ENCODE data around the gene SNTB2. TPM values are rescaled to one million over a fixed set of nuclear protein-coding genes. Genes with fewer than 3 reads are reported as not detected.
"Not testable (repeated sequence)": the region's sequence is repeated elsewhere in the genome, so short reads cannot be mapped to it uniquely, and the experiment has no call there.

SNTB2 gene
- total RNA-seq, 1 experiment from 2014 or later = 15.1 TPM

GRCh38 chr16:69285240-69285639 lies 98.3 kb downstream of the SNTB2 start:
- DNase-seq (ENCODE audit: low spot score) = no peak

GRCh38 chr16:69286941-69287713 lies 100.2 kb downstream of the SNTB2 start:
- peak; percentile 33 for DNase-seq (ENCODE audit: low spot score)

GRCh38 chr16:69291657-69292056 lies 104.7 kb downstream of the SNTB2 start:
- not testable (repeated sequence) for DNase-seq (ENCODE audit: low spot score)

- DNase-seq (ENCODE audit: low spot score) = no peak
These were observed 106.4 kb downstream of the SNTB2 start for GRCh38 chr16:69293401-69293800.

GRCh38 chr16:69294051-69294450 lies 107.1 kb downstream of the SNTB2 start:
- DNase-seq (ENCODE audit: low spot score) = no peak

- not testable (repeated sequence) for DNase-seq (ENCODE audit: low spot score)
These were observed 109.8 kb downstream of the SNTB2 start for GRCh38 chr16:69296771-69297170.

GRCh38 chr16:69298261-69298660 lies 111.3 kb downstream of the SNTB2 start:
- no peak for DNase-seq (ENCODE audit: low spot score)

GRCh38 chr16:69301187-69301586 lies 114.2 kb downstream of the SNTB2 start:
- no peak for DNase-seq (ENCODE audit: low spot score)

GRCh38 chr16:69301861-69302260 lies 114.9 kb downstream of the SNTB2 start:
- no peak for DNase-seq (ENCODE audit: low spot score)

GRCh38 chr16:69302301-69302700 lies 115.3 kb downstream of the SNTB2 start:
- no peak for DNase-seq (ENCODE audit: low spot score)

GRCh38 chr16:69306031-69306430 lies 119.1 kb downstream of the SNTB2 start:
- DNase-seq (ENCODE audit: low spot score) = no peak

- no peak for DNase-seq (ENCODE audit: low spot score)
These were observed 120.1 kb downstream of the SNTB2 start for GRCh38 chr16:69307091-69307490.

- no peak for DNase-seq (ENCODE audit: low spot score)
These were observed 120.9 kb downstream of the SNTB2 start for GRCh38 chr16:69307856-69308255.

GRCh38 chr16:69309316-69309715 lies 122.4 kb downstream of the SNTB2 start:
- DNase-seq (ENCODE audit: low spot score) = no peak

GRCh38 chr16:69310653-69311532 lies 123.9 kb downstream of the SNTB2 start, which contains the start of gene VPS4A:
Gene VPS4A (plus strand): TSS chr16:69311350. CDS start chr16:69311512, 162 bp downstream.
- DNase-seq (ENCODE audit: low spot score) = peak; percentile 89

GRCh38 chr16:69311533-69312387 lies 124.8 kb downstream of the SNTB2 start:
- DNase-seq (ENCODE audit: low spot score) = no peak

GRCh38 chr16:69313469-69313868 lies 126.5 kb downstream of the SNTB2 start:
- no peak for DNase-seq (ENCODE audit: low spot score)

- no peak for DNase-seq (ENCODE audit: low spot score)
These were observed 127.6 kb downstream of the SNTB2 start for GRCh38 chr16:69314534-69314933.

- no peak for DNase-seq (ENCODE audit: low spot score)
These were observed 128.7 kb downstream of the SNTB2 start for GRCh38 chr16:69315486-69316311.

GRCh38 chr16:69316595-69317034 lies 129.7 kb downstream of the SNTB2 start:
- DNase-seq (ENCODE audit: low spot score) = no peak

Data from H4 (cell line).